AG09309 (cell line): ENCODE measurements around the gene SLC25A30.

ENCODE experiments used
- DNase-seq: peaks from one replicate; pipeline ENCODE4 v3.0.0-alpha.2; 2010; ENCODE audit warnings: low read depth
- H3K4me3 ChIP-seq: 2 replicates; pipeline ENCODE4 v1.5.1; 2011; ENCODE audit warnings: mild to moderate bottlenecking, low read depth, low read length, moderate library complexity; ENCODE audit not compliant: control insufficient read depth
- TF ChIP-seq, protein P1 (sequence below): IDR thresholded peaks from 2 replicates; pipeline ENCODE4 v1.5.1; 2011; ENCODE audit warnings: mild to moderate bottlenecking, low read depth, low read length, inconsistent platforms; ENCODE audit not compliant: insufficient read depth, control insufficient read depth; ENCODE audit errors: missing control alignments

The SLC25A30 gene

GRCh38 chr13:45441633-45442032 is 23.5 kb upstream of the SLC25A30 start:
- TF ChIP-seq, protein P1, sequence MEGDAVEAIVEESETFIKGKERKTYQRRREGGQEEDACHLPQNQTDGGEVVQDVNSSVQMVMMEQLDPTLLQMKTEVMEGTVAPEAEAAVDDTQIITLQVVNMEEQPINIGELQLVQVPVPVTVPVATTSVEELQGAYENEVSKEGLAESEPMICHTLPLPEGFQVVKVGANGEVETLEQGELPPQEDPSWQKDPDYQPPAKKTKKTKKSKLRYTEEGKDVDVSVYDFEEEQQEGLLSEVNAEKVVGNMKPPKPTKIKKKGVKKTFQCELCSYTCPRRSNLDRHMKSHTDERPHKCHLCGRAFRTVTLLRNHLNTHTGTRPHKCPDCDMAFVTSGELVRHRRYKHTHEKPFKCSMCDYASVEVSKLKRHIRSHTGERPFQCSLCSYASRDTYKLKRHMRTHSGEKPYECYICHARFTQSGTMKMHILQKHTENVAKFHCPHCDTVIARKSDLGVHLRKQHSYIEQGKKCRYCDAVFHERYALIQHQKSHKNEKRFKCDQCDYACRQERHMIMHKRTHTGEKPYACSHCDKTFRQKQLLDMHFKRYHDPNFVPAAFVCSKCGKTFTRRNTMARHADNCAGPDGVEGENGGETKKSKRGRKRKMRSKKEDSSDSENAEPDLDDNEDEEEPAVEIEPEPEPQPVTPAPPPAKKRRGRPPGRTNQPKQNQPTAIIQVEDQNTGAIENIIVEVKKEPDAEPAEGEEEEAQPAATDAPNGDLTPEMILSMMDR: peak; percentile 35
- no peak for DNase-seq
- H3K4me3 ChIP-seq: no peak overlapping the region

DNA sequence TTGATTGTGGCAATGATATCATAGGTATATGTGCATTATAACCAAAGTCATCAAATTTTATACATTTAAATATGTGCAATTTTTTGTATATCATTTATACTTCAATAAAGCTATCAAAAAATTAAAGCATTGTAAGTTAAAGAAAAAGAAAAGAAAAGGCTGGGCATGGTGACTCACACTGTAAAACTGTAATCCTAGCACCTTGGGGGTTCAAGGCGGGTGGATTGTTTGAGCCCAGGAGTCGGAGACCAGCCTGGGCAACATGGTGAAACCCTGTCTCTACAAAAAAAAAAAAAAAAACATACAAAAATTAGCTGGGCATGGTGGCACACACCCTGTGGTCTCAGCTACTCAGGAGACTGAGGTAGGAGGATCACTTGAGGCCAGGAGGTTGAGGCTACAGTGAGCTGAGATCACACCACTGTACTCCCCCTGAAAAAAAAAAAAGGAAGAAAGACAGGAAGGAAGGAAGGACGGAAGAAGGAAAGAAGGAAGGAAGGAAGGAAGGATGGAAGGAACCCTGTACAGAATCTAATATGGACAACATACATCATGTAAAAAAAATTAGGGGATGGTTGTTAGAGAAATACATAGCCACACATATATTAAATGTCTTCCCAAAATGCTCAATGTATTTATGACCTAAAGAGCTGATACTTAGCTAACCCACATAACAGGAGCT is 21.7 kb upstream of the SLC25A30 start:
- H3K4me3 ChIP-seq: no peak overlapping the region
- TF ChIP-seq, protein P1: no peak
- DNase-seq: no peak

DNA sequence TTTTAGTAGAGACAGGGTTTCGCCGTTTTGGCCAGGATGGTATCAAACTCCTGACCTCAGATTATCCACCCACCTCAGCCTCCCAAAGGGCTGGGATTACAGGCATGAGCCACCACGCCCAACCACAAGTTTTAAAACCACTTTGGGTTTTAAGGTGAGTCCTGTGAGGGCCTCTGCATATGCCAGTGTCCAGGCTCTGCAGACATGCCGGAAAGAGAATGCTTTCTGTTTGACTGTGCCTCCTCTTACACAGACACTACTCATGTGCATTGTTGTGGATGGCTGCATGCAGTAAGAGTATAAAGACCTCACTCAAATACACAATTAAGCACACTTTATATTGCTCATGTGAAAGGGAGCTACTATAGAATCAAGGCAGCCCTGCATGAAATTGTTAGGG is 20.8 kb upstream of the SLC25A30 start:
- no peak for DNase-seq
- H3K4me3 ChIP-seq: no peak overlapping the region
- TF ChIP-seq, protein P1: no peak

DNA sequence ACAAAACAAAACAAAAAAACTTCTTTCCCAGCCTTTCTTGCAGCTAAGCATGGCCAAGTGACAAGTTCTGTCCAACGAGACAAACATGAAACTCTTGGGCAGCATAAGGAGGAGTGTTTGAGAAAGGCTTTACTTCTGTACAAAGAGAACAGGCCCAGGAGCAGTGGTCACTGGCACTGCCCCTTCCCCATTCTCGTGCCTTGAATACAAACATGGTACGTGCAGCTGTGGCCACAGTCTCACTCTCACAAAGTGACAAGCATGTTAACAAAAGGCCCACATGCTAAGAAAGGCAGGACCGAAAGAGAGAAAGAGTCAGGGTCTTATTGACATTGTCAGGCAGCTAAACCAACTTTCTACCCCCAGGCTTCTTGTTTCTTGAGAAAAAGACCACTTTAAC is 19.8 kb upstream of the SLC25A30 start:
- no peak overlapping the region for H3K4me3 ChIP-seq
- DNase-seq: no peak
- TF ChIP-seq, protein P1: no peak

DNA sequence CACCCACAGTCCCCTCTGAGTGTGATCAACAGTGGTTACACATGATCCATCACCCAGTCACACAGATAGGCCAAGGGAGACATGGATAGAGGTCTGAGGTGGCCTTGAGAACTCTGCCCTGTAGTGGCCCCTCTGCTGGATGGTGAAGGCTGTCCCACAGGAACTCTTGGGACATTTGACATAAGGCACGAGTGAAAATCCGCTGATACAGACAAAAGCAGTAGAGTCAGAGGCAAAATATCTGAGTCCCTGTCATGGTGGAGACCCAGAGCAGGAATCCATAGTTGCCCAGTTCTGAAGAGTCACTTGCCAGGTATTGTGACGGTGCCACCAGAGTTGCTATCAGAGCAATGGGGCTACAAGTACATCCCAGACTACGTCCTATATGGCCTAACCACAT is 18.8 kb upstream of the SLC25A30 start:
- no peak overlapping the region for H3K4me3 ChIP-seq
- no peak for DNase-seq
- TF ChIP-seq, protein P1: no peak

DNA sequence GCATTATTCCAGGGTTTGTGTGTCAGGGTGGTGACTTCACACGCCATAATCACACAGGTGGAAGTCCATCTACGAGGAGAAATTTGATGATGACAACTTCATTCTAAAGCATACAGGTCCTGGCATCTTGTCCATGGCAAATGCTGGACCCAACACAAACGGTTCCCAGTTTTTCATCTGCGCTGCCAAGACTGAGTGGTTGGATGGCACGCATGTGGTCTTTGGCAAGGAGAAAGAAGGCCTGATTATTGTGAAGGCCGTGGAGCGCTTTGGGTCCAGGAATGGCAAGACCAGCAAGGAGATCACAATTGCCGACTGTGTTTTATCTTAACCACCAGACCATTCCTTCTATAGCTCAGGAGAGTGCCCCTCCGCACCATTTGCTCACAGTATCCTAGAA is 18.2 kb upstream of the SLC25A30 start:
- TF ChIP-seq, protein P1: no peak
- no peak for DNase-seq
- H3K4me3 ChIP-seq: no peak overlapping the region
